Activated T-helper 2 cell treated with anti-CD3 and anti-CD28 coated beads, Interferon-gamma antibody, Interleukin-2, Interleukin-4, amounts not matched to agents 10 μg/mL and 5 μg/mL and 100 μg/mL, durations not matched to agents 14 hours and 24 hours and 36 hours (primary cell): ENCODE results near the gene PPARA. TPM values are rescaled to one million over a fixed set of nuclear protein-coding genes. Genes with fewer than 3 reads are reported as not detected.

Experiments
- DNase-seq: peaks from one replicate; pipeline ENCODE4 v3.0.0; 2021; ENCODE audit warnings: low spot score
- H3K27ac Mint-ChIP-seq: one replicate; pipeline ENCODE4 v1.8.0; 2021; ENCODE audit warnings: mixed read lengths
- H3K27me3 Mint-ChIP-seq: one replicate; pipeline ENCODE4 v1.8.0; 2021; ENCODE audit warnings: low read depth, mixed read lengths
- H3K36me3 Mint-ChIP-seq: one replicate; pipeline ENCODE4 v1.8.0; 2021; ENCODE audit warnings: low read depth, mixed read lengths
- H3K4me1 Mint-ChIP-seq: one replicate; pipeline ENCODE4 v1.8.0; 2021; ENCODE audit warnings: low read depth, mixed read lengths
- H3K4me3 Mint-ChIP-seq: one replicate; pipeline ENCODE4 v1.8.0; 2021; ENCODE audit warnings: low read depth, mild to moderate bottlenecking, moderate library complexity, mixed read lengths
- H3K9me3 Mint-ChIP-seq: one replicate; pipeline ENCODE4 v1.8.0; 2021; ENCODE audit warnings: mixed read lengths
- intact Hi-C: fragments of 100-400 bp; cut with micrococcal nuclease; formaldehyde crosslinking; loops from one replicate; pipeline ENCODE4 v1.15.1; 2023
- total RNA-seq: library from RNA; stranded (reverse); gene quantifications from 2 replicates; pipeline ENCODE4 v1.2.3, GENCODE V29; 2022

PPARA gene
- total RNA-seq, 1 donor from 2014 or later = 14.0 TPM

GRCh38 chr22:46203601-46203980 is 53.3 kb downstream of the PPARA start:
- intact Hi-C loops = no loop called here
- H3K36me3 Mint-ChIP-seq = peaks cover 12% of the 10 kb centered on the region
- DNase-seq = no peak
- H3K4me1 Mint-ChIP-seq = no peaks in the 10 kb centered on the region
- no peak overlapping the region for H3K27ac Mint-ChIP-seq
- peaks cover 3% of the 10 kb centered on the region for H3K9me3 Mint-ChIP-seq
- H3K27me3 Mint-ChIP-seq = no peaks in the 10 kb centered on the region
- H3K4me3 Mint-ChIP-seq = no peak overlapping the region

- Mint-ChIP-seq H3K27ac (no peak overlapping the region), H3K36me3 (peaks cover 55% of the 10 kb centered on the region), H3K27me3 (no peaks in the 10 kb centered on the region), H3K4me3 (no peak overlapping the region), H3K4me1 (peaks cover 2% of the 10 kb centered on the region), H3K9me3 (peaks cover 27% of the 10 kb centered on the region)
- intact Hi-C loops = no loop called here
- no peak for DNase-seq
Observed at GRCh38 chr22:46209262-46209661, 58.9 kb downstream of the PPARA start.

- H3K27me3 Mint-ChIP-seq = no peaks in the 10 kb centered on the region
- peaks cover 62% of the 10 kb centered on the region for H3K36me3 Mint-ChIP-seq
- H3K4me1 Mint-ChIP-seq = peaks cover 2% of the 10 kb centered on the region
- peaks cover 27% of the 10 kb centered on the region for H3K9me3 Mint-ChIP-seq
- H3K27ac Mint-ChIP-seq = no peak overlapping the region
- intact Hi-C loops = no loop called here
- no peak for DNase-seq
- no peak overlapping the region for H3K4me3 Mint-ChIP-seq
Observed at GRCh38 chr22:46212195-46212594, 61.9 kb downstream of the PPARA start.

- H3K9me3 Mint-ChIP-seq = peaks cover 27% of the 10 kb centered on the region
- no peaks in the 10 kb centered on the region for H3K27me3 Mint-ChIP-seq
- intact Hi-C loops = no loop called here
- peaks cover 62% of the 10 kb centered on the region for H3K36me3 Mint-ChIP-seq
- H3K4me3 Mint-ChIP-seq = no peak overlapping the region
- no peak overlapping the region for H3K27ac Mint-ChIP-seq
- peaks cover 2% of the 10 kb centered on the region for H3K4me1 Mint-ChIP-seq
- no peak for DNase-seq
Observed at GRCh38 chr22:46213052-46213451, 62.7 kb downstream of the PPARA start.

- no peak overlapping the region for H3K27ac Mint-ChIP-seq
- DNase-seq = no peak
- H3K4me1 Mint-ChIP-seq = peaks cover 2% of the 10 kb centered on the region
- H3K27me3 Mint-ChIP-seq = no peaks in the 10 kb centered on the region
- intact Hi-C loops = no loop called here
- peaks cover 56% of the 10 kb centered on the region for H3K36me3 Mint-ChIP-seq
- H3K9me3 Mint-ChIP-seq = peaks cover 19% of the 10 kb centered on the region
- H3K4me3 Mint-ChIP-seq = no peak overlapping the region
Observed at GRCh38 chr22:46214149-46214548, 63.8 kb downstream of the PPARA start.

GRCh38 chr22:46214616-46215015 is 64.3 kb downstream of the PPARA start:
- H3K4me1 Mint-ChIP-seq = peaks cover 4% of the 10 kb centered on the region
- no peak for DNase-seq
- intact Hi-C loops = no loop called here
- H3K27me3 Mint-ChIP-seq = no peaks in the 10 kb centered on the region
- peaks cover 14% of the 10 kb centered on the region for H3K9me3 Mint-ChIP-seq
- H3K36me3 Mint-ChIP-seq = peaks cover 56% of the 10 kb centered on the region
- no peak overlapping the region for H3K4me3 Mint-ChIP-seq
- no peak overlapping the region for H3K27ac Mint-ChIP-seq

- Mint-ChIP-seq H3K36me3 (peaks cover 39% of the 10 kb centered on the region), H3K4me1 (peaks cover 12% of the 10 kb centered on the region), H3K27me3 (no peaks in the 10 kb centered on the region), H3K9me3 (no peaks in the 10 kb centered on the region), H3K4me3 (no peak overlapping the region), H3K27ac (no peak overlapping the region)
- DNase-seq = no peak
- intact Hi-C loops = no loop called here
Observed at GRCh38 chr22:46219636-46220035, 69.3 kb downstream of the PPARA start.

GRCh38 chr22:46220921-46221320 is 70.6 kb downstream of the PPARA start:
- Mint-ChIP-seq H3K4me1 (peaks cover 12% of the 10 kb centered on the region), H3K27ac (peak overlapping the region; percentile 86)

GRCh38 chr22:46224044-46224897 is 73.9 kb downstream of the PPARA start:
- no peak for DNase-seq
- Mint-ChIP-seq H3K36me3 (peaks cover 24% of the 10 kb centered on the region), H3K9me3 (no peaks in the 10 kb centered on the region), H3K4me3 (no peak overlapping the region), H3K27ac (no peak overlapping the region), H3K27me3 (no peaks in the 10 kb centered on the region), H3K4me1 (peaks cover 12% of the 10 kb centered on the region)
- intact Hi-C loops = no loop called here

More at GRCh38 chr22:46220921-46221320, 70.6 kb downstream of the PPARA start:
- no peaks in the 10 kb centered on the region for H3K27me3 Mint-ChIP-seq
- H3K36me3 Mint-ChIP-seq = peaks cover 29% of the 10 kb centered on the region
- no peak for DNase-seq
- H3K9me3 Mint-ChIP-seq = no peaks in the 10 kb centered on the region
- intact Hi-C loops = no loop called here
- H3K4me3 Mint-ChIP-seq = no peak overlapping the region

- peaks cover 6% of the 10 kb centered on the region for H3K4me1 Mint-ChIP-seq
- no peak overlapping the region for H3K4me3 Mint-ChIP-seq
- no peaks in the 10 kb centered on the region for H3K27me3 Mint-ChIP-seq
- H3K9me3 Mint-ChIP-seq = no peaks in the 10 kb centered on the region
- H3K27ac Mint-ChIP-seq = no peak overlapping the region
- intact Hi-C loops = no loop called here
- DNase-seq = no peak
- H3K36me3 Mint-ChIP-seq = peaks cover 18% of the 10 kb centered on the region
Observed at GRCh38 chr22:46224898-46225290, 74.6 kb downstream of the PPARA start.

- Mint-ChIP-seq H3K27ac (no peak overlapping the region), H3K27me3 (no peaks in the 10 kb centered on the region), H3K36me3 (peaks cover 14% of the 10 kb centered on the region), H3K4me1 (peaks cover 6% of the 10 kb centered on the region), H3K9me3 (no peaks in the 10 kb centered on the region), H3K4me3 (no peak overlapping the region)
- DNase-seq = no peak
- intact Hi-C loops = no loop called here
Observed at GRCh38 chr22:46225631-46226030, 75.3 kb downstream of the PPARA start.

- Mint-ChIP-seq H3K4me1 (no peaks in the 10 kb centered on the region), H3K9me3 (no peaks in the 10 kb centered on the region), H3K36me3 (peaks cover 7% of the 10 kb centered on the region), H3K27ac (no peak overlapping the region), H3K27me3 (no peaks in the 10 kb centered on the region), H3K4me3 (no peak overlapping the region)
- intact Hi-C loops = no loop called here
- no peak for DNase-seq
Observed at GRCh38 chr22:46226577-46226976, 76.3 kb downstream of the PPARA start.

GRCh38 chr22:46229701-46230100 is 79.4 kb downstream of the PPARA start:
- H3K9me3 Mint-ChIP-seq = no peaks in the 10 kb centered on the region
- no peaks in the 10 kb centered on the region for H3K4me1 Mint-ChIP-seq
- intact Hi-C loops = no loop called here
- H3K4me3 Mint-ChIP-seq = no peak overlapping the region
- no peak overlapping the region for H3K27ac Mint-ChIP-seq
- no peaks in the 10 kb centered on the region for H3K36me3 Mint-ChIP-seq
- no peaks in the 10 kb centered on the region for H3K27me3 Mint-ChIP-seq
- DNase-seq = no peak
